Nephron progenitor cell (in vitro differentiated cells): ENCODE measurements around the gene RBBP5.

Experiments used
- DNase-seq: peaks from one replicate; pipeline ENCODE4 v3.0.0; 2021
- H3K27ac Mint-ChIP-seq: 2 replicates; pipeline ENCODE4 v1.8.0; 2021; ENCODE audit warnings: mild to moderate bottlenecking, moderate library complexity, mixed read lengths
- H3K27me3 Mint-ChIP-seq: 2 replicates; pipeline ENCODE4 v1.8.0; 2021; ENCODE audit warnings: mild to moderate bottlenecking, low read depth, mixed read lengths; ENCODE audit not compliant: poor library complexity
- H3K36me3 Mint-ChIP-seq: 2 replicates; pipeline ENCODE4 v1.8.0; 2021; ENCODE audit warnings: low read depth, mixed read lengths
- H3K4me1 Mint-ChIP-seq: 2 replicates; pipeline ENCODE4 v1.8.0; 2021; ENCODE audit warnings: mixed read lengths
- H3K4me3 Mint-ChIP-seq: 2 replicates; pipeline ENCODE4 v1.8.0; 2021; ENCODE audit warnings: mild to moderate bottlenecking, moderate library complexity, mixed read lengths
- H3K9me3 Mint-ChIP-seq: 2 replicates; pipeline ENCODE4 v1.8.0; 2021; ENCODE audit warnings: mild to moderate bottlenecking, moderate library complexity, mixed read lengths
- CTCF ChIP-seq: fragments of 200-600 bp; sonication (generic); IDR thresholded peaks from 2 replicates; pipeline ENCODE4 v1.5.0; 2021; ENCODE audit warnings: antibody characterized with exemption

RBBP5 gene

GRCh38 chr1:205048382-205048781 is 73.4 kb downstream of the RBBP5 start:
- peaks cover 53% of the 10 kb centered on the region for H3K4me1 Mint-ChIP-seq
- no peaks in the 10 kb centered on the region for H3K9me3 Mint-ChIP-seq
- peaks cover 63% of the 10 kb centered on the region for H3K27me3 Mint-ChIP-seq
- H3K4me3 Mint-ChIP-seq, result no peak overlapping the region
- no peak for DNase-seq
- TF ChIP-seq CTCF, result no peak
- H3K27ac Mint-ChIP-seq, result no peak overlapping the region
- no peaks in the 10 kb centered on the region for H3K36me3 Mint-ChIP-seq

- no peak for TF ChIP-seq CTCF
- peaks cover 67% of the 10 kb centered on the region for H3K27me3 Mint-ChIP-seq
Measured at GRCh38 chr1:205047764-205048231, 74.0 kb downstream of the RBBP5 start.

GRCh38 chr1:205046870-205047269 is 74.9 kb downstream of the RBBP5 start:
- no peak for DNase-seq
- Mint-ChIP-seq H3K4me1 (peaks cover 50% of the 10 kb centered on the region), H3K36me3 (no peaks in the 10 kb centered on the region)

More at GRCh38 chr1:205047764-205048231, 74.0 kb downstream of the RBBP5 start:
- Mint-ChIP-seq H3K36me3 (no peaks in the 10 kb centered on the region), H3K9me3 (no peaks in the 10 kb centered on the region), H3K4me1 (peaks cover 53% of the 10 kb centered on the region), H3K4me3 (no peak overlapping the region), H3K27ac (no peak overlapping the region)
- no peak for DNase-seq

GRCh38 chr1:205045146-205045545 is 76.6 kb downstream of the RBBP5 start:
- Mint-ChIP-seq H3K9me3 (no peaks in the 10 kb centered on the region), H3K4me1 (peaks cover 50% of the 10 kb centered on the region), H3K36me3 (no peaks in the 10 kb centered on the region), H3K27ac (no peak overlapping the region), H3K27me3 (peaks cover 81% of the 10 kb centered on the region), H3K4me3 (no peak overlapping the region)
- no peak for DNase-seq
- TF ChIP-seq CTCF, result no peak

More at GRCh38 chr1:205046870-205047269, 74.9 kb downstream of the RBBP5 start:
- H3K4me3 Mint-ChIP-seq, result no peak overlapping the region
- peaks cover 70% of the 10 kb centered on the region for H3K27me3 Mint-ChIP-seq
- H3K9me3 Mint-ChIP-seq, result no peaks in the 10 kb centered on the region
- H3K27ac Mint-ChIP-seq, result no peak overlapping the region
- no peak for TF ChIP-seq CTCF

- no peak for DNase-seq
- Mint-ChIP-seq H3K27me3 (peaks cover 82% of the 10 kb centered on the region), H3K4me1 (peaks cover 50% of the 10 kb centered on the region), H3K4me3 (no peak overlapping the region), H3K9me3 (no peaks in the 10 kb centered on the region), H3K36me3 (no peaks in the 10 kb centered on the region), H3K27ac (no peak overlapping the region)
- TF ChIP-seq CTCF, result no peak
Measured at GRCh38 chr1:205044741-205045140, 77.0 kb downstream of the RBBP5 start.

GRCh38 chr1:205043866-205044265 is 77.9 kb downstream of the RBBP5 start:
- H3K4me1 Mint-ChIP-seq, result peaks cover 44% of the 10 kb centered on the region

More at GRCh38 chr1:205043866-205044265, 77.9 kb downstream of the RBBP5 start:
- H3K27ac Mint-ChIP-seq, result no peak overlapping the region
- no peak for DNase-seq
- H3K4me3 Mint-ChIP-seq, result no peak overlapping the region
- H3K36me3 Mint-ChIP-seq, result no peaks in the 10 kb centered on the region
- peaks cover 84% of the 10 kb centered on the region for H3K27me3 Mint-ChIP-seq
- no peaks in the 10 kb centered on the region for H3K9me3 Mint-ChIP-seq
- TF ChIP-seq CTCF, result no peak
